Middle frontal gyrus (tissue), 1 donor: ENCODE measurements around the gene CXorf58.
"Not testable (repeated sequence)": the region's sequence is repeated elsewhere in the genome, so short reads cannot be mapped to it uniquely, and the experiment has no call there.

Source experiments
- DNase-seq: peaks from one replicate; pipeline ENCODE4 v3.0.0-alpha.2; 2015; ENCODE audit warnings: low spot score; ENCODE audit errors: extremely low spot score

Gene CXorf58

GRCh38 chrX:23952984-23953907 is 45.4 kb downstream of the CXorf58 start:
- DNase-seq: no peak

GRCh38 chrX:23953908-23954269 is 46.1 kb downstream of the CXorf58 start:
- DNase-seq: no peak

GRCh38 chrX:23954396-23954795 is 46.6 kb downstream of the CXorf58 start:
- DNase-seq: no peak

GRCh38 chrX:23959781-23960180 is 52.0 kb downstream of the CXorf58 start:
- DNase-seq: no peak

GRCh38 chrX:23964191-23964590 is 56.4 kb downstream of the CXorf58 start:
- no peak for DNase-seq

- DNase-seq: not testable (repeated sequence)
Observed at GRCh38 chrX:23965630-23966029, 57.8 kb downstream of the CXorf58 start.

GRCh38 chrX:23978491-23978890 is 70.7 kb downstream of the CXorf58 start:
- no peak for DNase-seq

- DNase-seq: no peak
Observed at GRCh38 chrX:23980011-23980441, 72.2 kb downstream of the CXorf58 start.

- no peak for DNase-seq
Observed at GRCh38 chrX:23981222-23981621, 73.4 kb downstream of the CXorf58 start.

- no peak for DNase-seq
Observed at GRCh38 chrX:23981711-23982110, 73.9 kb downstream of the CXorf58 start.

GRCh38 chrX:23982891-23983290 is 75.1 kb downstream of the CXorf58 start:
- no peak for DNase-seq
